ENCODE results near the gene TRAM2.

GRCh38 chr6:52523378-52524142 lies 53.3 kb downstream of the TRAM2 start:
- TF ChIP-seq GATA2 (IDR thresholded peaks at IDR 0.05; ENCODE audit: low read depth, low read length), result peak; percentile 66
- peak; percentile 80 for TF ChIP-seq GATA3 (IDR thresholded peaks at IDR 0.05; ENCODE audit: low read depth, low read length)

Data from SH-SY5Y (cell line).